ENCODE data around the gene LINGO3. TPM values are rescaled to one million over a fixed set of nuclear protein-coding genes. Genes with fewer than 3 reads are reported as not detected.

The LINGO3 gene
- total RNA-seq, 1 donor from 2014 or later, result not detected

- no peak for TF ChIP-seq CTCF (IDR thresholded peaks at IDR 0.05; ENCODE audit: insufficient read depth, low read length, severe bottlenecking)
- Histone ChIP-seq H3K27me3 (ENCODE audit: control insufficient read depth, insufficient read depth, low read length) (peaks cover 4% of the 10 kb centered on the region), H3K4me3 (ENCODE audit: low read depth, low read length) (no peak overlapping the region), H3K36me3 (ENCODE audit: control insufficient read depth, insufficient read depth, low read length) (no peaks in the 10 kb centered on the region)
- no peak for FAIRE-seq
- DNase-seq (ENCODE audit: low read depth), result no peak
These were observed 27.2 kb downstream of the LINGO3 start for GRCh38 chr19:2280633-2281264.

GRCh38 chr19:2278459-2279158 lies 29.3 kb downstream of the LINGO3 start:
- peaks cover 2% of the 10 kb centered on the region for H3K36me3 ChIP-seq (ENCODE audit: control insufficient read depth, insufficient read depth, low read length)
- peaks cover 4% of the 10 kb centered on the region for H3K27me3 ChIP-seq (ENCODE audit: control insufficient read depth, insufficient read depth, low read length)
- no peak for TF ChIP-seq CTCF (IDR thresholded peaks at IDR 0.05; ENCODE audit: insufficient read depth, low read length, severe bottlenecking)
- no peak overlapping the region for H3K4me3 ChIP-seq (ENCODE audit: low read depth, low read length)
- DNase-seq (ENCODE audit: low read depth), result no peak
- FAIRE-seq, result no peak

- Histone ChIP-seq H3K36me3 (ENCODE audit: control insufficient read depth, insufficient read depth, low read length) (peaks cover 12% of the 10 kb centered on the region), H3K27me3 (ENCODE audit: control insufficient read depth, insufficient read depth, low read length) (no peaks in the 10 kb centered on the region), H3K4me3 (ENCODE audit: low read depth, low read length) (no peak overlapping the region)
- no peak for TF ChIP-seq CTCF (IDR thresholded peaks at IDR 0.05; ENCODE audit: insufficient read depth, low read length, severe bottlenecking)
- no peak for DNase-seq (ENCODE audit: low read depth)
- no peak for FAIRE-seq
These were observed 30.8 kb downstream of the LINGO3 start for GRCh38 chr19:2277138-2277537.

GRCh38 chr19:2276429-2276986 lies 31.4 kb downstream of the LINGO3 start:
- peaks cover 16% of the 10 kb centered on the region for H3K36me3 ChIP-seq (ENCODE audit: control insufficient read depth, insufficient read depth, low read length)
- H3K27me3 ChIP-seq (ENCODE audit: control insufficient read depth, insufficient read depth, low read length), result no peaks in the 10 kb centered on the region
- no peak overlapping the region for H3K4me3 ChIP-seq (ENCODE audit: low read depth, low read length)
- no peak for TF ChIP-seq CTCF (IDR thresholded peaks at IDR 0.05; ENCODE audit: insufficient read depth, low read length, severe bottlenecking)
- no peak for DNase-seq (ENCODE audit: low read depth)
- FAIRE-seq, result no peak

GRCh38 chr19:2275588-2276428 lies 32.1 kb downstream of the LINGO3 start:
- no peak overlapping the region for H3K4me3 ChIP-seq (ENCODE audit: low read depth, low read length)
- no peak for DNase-seq (ENCODE audit: low read depth)

More at GRCh38 chr19:2275588-2276428, 32.1 kb downstream of the LINGO3 start:
- Histone ChIP-seq H3K27me3 (ENCODE audit: control insufficient read depth, insufficient read depth, low read length) (no peaks in the 10 kb centered on the region), H3K36me3 (ENCODE audit: control insufficient read depth, insufficient read depth, low read length) (peaks cover 17% of the 10 kb centered on the region)
- TF ChIP-seq CTCF (IDR thresholded peaks at IDR 0.05; ENCODE audit: insufficient read depth, low read length, severe bottlenecking), result no peak
- FAIRE-seq, result no peak
